UCSD-AML1 (cell line): ENCODE data around the gene PRLR.
"Not testable (repeated sequence)": the region's sequence is repeated elsewhere in the genome, so short reads cannot be mapped to it uniquely, and the experiment has no call there.

Experiments
- DNase-seq: peaks from one replicate; lab custom pipeline; 2025; ENCODE audit not compliant: unreplicated experiment; lab: John Stamatoyannopoulos, UW

The PRLR gene

GRCh38 chr5:35230038-35230611, at the start of gene PRLR:
Gene PRLR, minus strand, starts transcription at chr5:35230487. Its CDS starts 140,867 bp downstream, at chr5:35089620.
- no peak for DNase-seq

GRCh38 chr5:35274839-35275509, 44.7 kb upstream of the PRLR start:
- no peak for DNase-seq

- DNase-seq: no peak
Observed at GRCh38 chr5:35269006-35269405, 38.7 kb upstream of the PRLR start.

GRCh38 chr5:35266276-35266675, 36.0 kb upstream of the PRLR start:
- no peak for DNase-seq

- DNase-seq: no peak
Observed at GRCh38 chr5:35264509-35264908, 34.2 kb upstream of the PRLR start.

GRCh38 chr5:35263266-35263877, 33.1 kb upstream of the PRLR start:
- no peak for DNase-seq

- DNase-seq: no peak
Observed at GRCh38 chr5:35253582-35253981, 23.3 kb upstream of the PRLR start.

GRCh38 chr5:35252963-35253362, 22.7 kb upstream of the PRLR start:
- DNase-seq: no peak

GRCh38 chr5:35248843-35249780, 18.8 kb upstream of the PRLR start:
- no peak for DNase-seq

- DNase-seq: no peak
Observed at GRCh38 chr5:35247648-35248034, 17.4 kb upstream of the PRLR start.

GRCh38 chr5:35246900-35247647, 16.8 kb upstream of the PRLR start:
- no peak for DNase-seq

- DNase-seq: no peak
Observed at GRCh38 chr5:35246411-35246810, 16.1 kb upstream of the PRLR start.

GRCh38 chr5:35245371-35245770, 15.1 kb upstream of the PRLR start:
- DNase-seq: not testable (repeated sequence)

GRCh38 chr5:35244171-35244570, 13.9 kb upstream of the PRLR start:
- no peak for DNase-seq

GRCh38 chr5:35242702-35243258, 12.5 kb upstream of the PRLR start:
- no peak for DNase-seq

GRCh38 chr5:35240892-35241291, 10.6 kb upstream of the PRLR start:
- DNase-seq: no peak

GRCh38 chr5:35239911-35240610, 9.8 kb upstream of the PRLR start:
- DNase-seq: no peak

- no peak for DNase-seq
Observed at GRCh38 chr5:35239476-35239875, 9.2 kb upstream of the PRLR start.

- DNase-seq: no peak
Observed at GRCh38 chr5:35237580-35238376, 7.5 kb upstream of the PRLR start.
